ENCODE results near the gene TBX4.

- no peak for TF ChIP-seq POLR2A (IDR thresholded peaks at IDR 0.05)
- no peak for TF ChIP-seq CTCF (IDR thresholded peaks at IDR 0.05)
Observed at GRCh38 chr17:61533797-61534196, 81.6 kb downstream of the TBX4 start.

Measured in thyroid gland (tissue), 4 donors.